HS-5 (cell line): ENCODE measurements around the gene GPR137B.

Source experiments
- DNase-seq: peaks from one replicate; pipeline ENCODE4 v3.0.0-alpha.2; 2012; ENCODE audit warnings: low read depth

The GPR137B gene

DNA sequence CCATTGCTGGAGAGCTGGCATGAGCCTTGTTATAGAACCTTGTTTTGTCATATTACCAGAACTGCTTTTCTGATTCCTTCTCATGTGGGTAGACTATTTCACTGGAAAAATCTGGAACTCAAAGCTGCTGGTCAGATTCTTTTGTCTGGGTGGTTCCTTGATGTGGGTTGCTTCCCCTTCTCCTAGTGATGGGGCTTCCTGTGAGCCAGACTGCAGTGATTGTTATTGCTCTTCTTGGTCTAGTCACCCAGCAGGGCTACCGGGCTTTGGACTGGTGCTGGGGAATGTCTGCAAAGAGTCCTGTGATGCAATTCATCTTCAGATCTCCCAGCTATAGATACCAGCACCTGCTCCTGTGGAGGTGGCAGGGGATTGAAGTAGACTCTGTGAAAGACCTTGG, 59.4 kb downstream of the GPR137B start:
- DNase-seq, result no peak

DNA sequence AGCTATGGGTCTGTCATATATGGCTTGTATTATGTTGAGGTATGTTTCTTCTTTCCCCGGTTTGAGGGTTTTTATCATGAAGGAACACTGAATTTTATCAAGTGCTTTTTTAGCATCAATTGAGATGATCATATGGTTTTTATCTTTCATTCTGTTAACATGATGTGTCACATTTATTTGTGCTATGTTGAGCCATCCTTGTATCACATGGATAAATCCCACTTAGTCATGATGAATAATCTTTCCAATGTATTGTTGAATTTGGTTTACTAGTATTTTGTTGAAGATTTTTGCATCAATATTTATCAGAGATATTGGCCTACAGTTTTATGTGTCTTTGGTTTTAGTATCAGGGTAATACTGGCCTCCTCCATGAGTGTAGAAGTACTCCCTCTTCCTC, 61.7 kb downstream of the GPR137B start:
- peak; percentile 32 for DNase-seq

DNA sequence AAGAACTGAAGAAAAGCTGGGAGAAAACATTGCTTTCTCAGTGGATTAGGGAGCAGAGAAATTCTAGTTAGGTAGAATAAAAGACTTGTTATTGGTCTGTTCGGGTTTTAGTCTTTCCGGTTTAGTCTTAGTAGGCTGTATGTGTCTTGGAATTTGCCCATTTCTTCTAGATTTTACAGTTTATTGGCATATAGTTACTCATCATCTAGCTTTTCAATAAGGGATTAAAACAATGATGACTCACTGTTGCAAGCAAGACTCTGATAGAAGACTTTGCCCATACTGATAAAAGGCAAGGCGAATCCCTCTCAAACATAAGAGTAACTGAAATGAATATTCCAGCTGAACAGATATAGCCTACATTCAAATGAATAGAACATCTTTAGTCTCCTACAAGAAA, 62.3 kb downstream of the GPR137B start:
- peak; percentile 49 for DNase-seq

DNA sequence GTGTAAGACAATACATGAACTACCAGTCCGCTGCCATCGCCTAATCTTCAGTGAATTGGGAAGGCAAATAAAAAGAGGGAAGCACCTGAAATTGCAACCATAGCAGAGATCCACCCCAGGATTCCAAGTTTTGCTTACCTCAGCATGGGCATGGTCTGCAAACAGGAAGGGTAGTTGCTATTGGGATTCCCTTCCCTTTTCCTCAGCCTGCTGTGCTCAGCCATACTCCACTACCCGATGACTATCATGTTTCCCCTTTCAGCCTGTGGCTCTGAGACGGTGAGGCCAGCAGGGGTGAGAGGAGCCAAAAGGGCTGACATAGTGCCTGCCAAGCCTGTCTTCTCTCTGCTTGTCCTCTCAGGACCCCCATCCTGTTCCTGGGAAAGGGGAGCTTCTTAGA, 64.2 kb downstream of the GPR137B start:
- DNase-seq, result no peak

DNA sequence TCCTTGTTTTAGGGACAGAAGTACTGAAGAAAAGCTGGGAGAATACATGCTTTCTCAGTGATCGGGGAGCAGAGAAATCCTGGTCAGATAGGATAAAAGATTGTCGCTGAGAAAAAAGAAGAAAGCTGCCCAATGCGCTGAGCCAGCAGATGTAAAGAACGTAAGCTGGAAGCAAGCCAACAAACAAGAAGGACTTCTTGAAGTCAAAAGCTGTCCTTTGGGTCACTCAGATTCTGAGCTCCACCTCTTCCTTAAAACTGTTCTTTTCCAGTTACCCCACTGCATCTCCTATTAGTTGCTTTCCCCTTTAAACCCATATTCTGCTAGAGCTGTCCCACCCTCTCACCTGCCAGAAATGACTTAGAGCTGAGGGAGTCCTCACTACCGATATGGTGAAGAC, 64.8 kb downstream of the GPR137B start:
- no peak for DNase-seq

DNA sequence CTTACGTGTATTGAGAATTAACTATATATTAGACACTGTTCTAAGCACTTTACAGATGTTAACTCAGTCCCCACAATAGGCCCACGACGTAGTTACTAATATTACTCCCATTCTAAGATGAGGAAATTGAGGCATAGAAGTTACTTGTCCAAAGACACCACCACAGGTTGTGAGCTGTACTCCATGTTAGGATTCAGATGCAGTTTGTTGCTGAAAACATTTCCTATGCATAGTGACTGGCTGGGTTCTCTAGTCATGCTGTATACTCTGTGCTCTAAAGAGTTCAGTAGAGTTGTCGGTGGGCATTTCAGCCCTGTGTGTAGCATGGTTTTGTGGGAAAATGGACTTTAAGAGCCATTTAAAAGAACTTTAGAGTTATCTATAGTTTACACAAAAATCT, 65.2 kb downstream of the GPR137B start:
- no peak for DNase-seq

DNA sequence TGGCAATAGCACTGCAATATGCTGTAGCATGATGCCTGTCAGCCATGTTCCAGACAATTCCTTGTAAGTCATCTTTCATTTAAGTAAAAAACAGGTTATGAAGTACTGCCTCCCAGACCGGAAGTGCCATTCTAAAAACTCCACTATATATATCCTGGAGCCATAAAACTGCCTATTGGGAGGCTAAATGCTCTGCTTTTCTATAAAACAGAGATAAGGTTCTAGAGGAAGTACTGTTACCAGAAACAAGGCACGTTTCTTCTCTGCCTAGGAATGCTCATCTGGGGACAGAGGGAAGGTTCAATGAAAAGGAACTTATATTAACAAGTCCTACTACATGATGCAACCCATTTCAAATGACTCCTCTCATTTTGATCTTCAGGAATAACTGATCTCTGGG, 66.8 kb downstream of the GPR137B start:
- DNase-seq, result no peak

DNA sequence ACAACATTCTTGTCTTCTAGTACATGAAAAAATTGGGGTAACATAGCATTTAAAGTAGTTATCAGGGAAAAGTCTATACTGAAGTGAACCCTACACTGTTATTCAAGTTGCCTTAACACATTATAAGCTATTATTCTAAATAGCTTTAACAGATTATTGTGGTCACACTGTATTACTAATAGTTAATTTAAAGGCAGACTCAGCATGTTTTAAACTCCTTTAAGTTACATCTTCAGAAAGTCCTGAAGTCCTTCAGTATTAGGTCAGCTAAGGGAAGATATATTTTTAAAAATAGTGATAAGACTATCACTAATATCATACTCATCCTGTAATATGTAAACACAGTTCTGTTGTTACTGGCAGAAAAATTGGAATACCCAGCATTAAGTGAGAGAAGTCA, 67.4 kb downstream of the GPR137B start:
- no peak for DNase-seq

GRCh38 chr1:236211815-236212214, 69.5 kb downstream of the GPR137B start:
- no peak for DNase-seq

DNA sequence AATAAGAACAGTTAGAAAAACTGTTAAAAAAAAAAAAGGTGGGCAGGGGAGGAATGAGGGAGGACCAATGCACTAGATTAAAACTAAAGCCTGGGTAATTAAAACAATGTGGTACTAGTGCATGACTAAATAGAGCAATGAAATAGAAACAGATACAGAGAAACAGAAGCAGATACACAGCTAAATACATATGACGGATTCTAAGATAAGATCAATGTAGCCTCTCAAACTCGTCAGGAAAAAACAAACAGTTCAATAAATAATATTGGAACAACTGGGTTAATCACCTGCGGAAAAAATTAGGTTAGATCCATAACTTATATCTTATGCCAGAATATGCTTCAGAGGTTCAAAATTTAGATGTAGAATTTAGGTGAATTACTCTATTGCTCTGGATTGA, 71.2 kb downstream of the GPR137B start:
- no peak for DNase-seq

DNA sequence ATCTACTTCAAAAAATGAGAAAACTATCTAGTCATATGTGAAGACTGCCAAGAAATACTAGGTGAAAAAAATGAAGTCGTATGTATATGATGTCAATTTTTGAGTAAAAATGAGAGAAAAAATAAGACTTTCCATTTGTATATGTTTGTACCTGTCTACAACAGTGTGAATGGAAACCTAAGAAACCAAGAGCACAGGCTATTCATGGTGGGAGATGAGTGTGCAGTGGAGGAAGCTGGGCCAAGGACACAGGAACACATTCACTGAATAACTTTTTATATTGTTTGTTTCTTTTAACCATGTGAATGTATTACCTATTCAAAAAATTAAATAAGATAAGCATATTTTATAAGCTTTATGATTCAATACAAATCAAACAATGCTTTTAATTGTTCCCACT, 72.4 kb downstream of the GPR137B start:
- DNase-seq, result no peak

DNA sequence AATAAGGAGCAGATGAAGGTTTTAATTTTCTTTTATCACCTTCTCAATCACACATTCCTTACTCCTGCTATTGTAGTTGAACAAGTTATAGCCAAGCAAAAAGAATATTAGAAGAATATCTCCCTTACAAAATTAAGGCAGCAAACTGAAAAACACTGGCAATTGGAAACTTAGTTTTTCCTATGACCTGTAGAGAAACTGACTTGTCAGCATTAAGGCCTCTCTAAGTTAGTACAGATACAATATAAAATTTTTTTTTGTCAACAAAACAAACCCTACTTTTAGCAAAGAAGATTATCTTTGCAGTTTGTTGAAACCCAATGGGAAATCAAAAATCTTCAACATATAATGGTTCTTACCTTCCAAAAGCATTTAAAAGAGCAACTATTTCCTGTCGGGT, 78.1 kb downstream of the GPR137B start:
- no peak for DNase-seq

GRCh38 chr1:236222632-236223031, 80.3 kb downstream of the GPR137B start:
- no peak for DNase-seq

- DNase-seq, result no peak
Measured at GRCh38 chr1:236228411-236228810, 86.1 kb downstream of the GPR137B start.

DNA sequence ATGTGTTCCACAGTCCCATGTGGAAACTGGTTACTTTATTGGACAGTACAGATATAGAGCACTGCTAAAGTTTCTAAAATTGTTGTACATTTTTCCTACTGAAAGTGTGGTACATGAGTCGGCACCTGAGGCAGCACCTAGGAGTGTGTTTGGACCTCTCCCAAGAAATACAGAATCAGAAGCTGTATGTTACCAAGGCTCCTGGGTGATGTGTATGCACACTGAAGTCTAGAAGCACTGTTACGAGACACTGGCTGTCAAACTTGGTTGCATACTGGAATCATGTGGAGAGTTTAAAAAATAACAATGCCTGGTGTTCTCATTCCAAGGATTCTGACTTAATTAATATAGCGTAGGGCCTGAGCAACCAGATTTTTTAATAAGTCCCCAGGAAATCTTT, 92.8 kb downstream of the GPR137B start:
- no peak for DNase-seq

DNA sequence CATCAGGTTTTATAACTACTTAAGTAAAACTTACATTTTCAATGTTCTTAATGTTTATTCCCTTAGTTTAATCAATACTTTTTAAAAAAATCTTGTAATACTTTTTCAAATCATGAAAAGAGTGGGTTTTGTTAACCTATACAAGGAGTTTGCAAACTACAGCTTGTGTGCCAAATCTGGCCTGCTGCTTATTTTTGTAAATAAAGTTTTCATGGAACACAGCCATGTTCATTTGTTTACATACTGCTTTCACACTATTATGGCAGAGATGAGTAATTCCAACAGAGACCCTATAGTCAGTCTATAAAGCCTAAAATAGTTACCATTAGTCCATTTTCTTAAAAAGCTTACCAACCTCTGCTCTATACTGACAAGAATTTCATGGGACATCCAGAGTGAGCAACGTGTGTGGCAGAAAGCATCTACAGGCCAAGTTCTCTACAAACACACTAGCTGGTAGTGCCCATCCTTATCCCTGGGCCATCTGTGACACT, 96.8 kb downstream of the GPR137B start:
- no peak for DNase-seq

DNA sequence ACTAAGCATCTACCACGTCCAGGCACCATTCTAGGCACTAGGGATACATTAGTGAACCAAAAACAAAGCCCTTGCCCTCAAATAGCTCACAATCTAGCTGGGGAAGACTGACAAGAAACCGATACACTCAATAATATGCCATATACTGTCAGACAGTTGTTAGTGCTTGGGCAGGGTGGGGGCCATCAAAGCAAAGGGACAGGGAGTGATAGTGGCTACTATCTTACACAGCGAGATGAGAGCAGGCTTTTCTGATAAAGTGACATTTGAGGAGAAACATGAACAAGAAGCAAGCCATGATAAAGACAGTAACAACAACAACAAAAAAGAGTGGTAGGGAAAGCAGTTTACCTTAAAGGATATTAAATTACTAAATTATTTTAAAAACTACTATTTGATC, 98.3 kb downstream of the GPR137B start:
- DNase-seq, result no peak

DNA sequence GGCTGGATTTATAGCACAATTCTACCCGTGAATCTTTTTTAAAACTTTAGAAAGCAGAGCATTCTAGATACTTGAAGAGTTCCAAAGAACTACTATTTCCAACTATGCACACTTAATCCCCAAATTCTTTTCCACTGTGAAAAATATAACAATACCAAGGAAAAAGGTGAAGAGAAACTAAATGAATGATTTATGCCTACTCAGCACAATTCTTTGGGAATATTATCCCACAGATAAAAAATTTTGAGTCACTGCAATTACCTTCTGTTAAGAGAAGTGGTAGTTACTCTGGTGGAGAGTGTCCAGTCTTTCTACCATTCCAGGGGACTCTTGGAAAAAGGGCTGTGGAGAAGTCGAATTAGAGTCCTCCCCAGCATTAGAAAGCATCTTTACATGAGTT, 100.2 kb downstream of the GPR137B start:
- no peak for DNase-seq

- no peak for DNase-seq
Measured at GRCh38 chr1:236247286-236247685, 104.9 kb downstream of the GPR137B start.

GRCh38 chr1:236251587-236251986, 109.2 kb downstream of the GPR137B start:
- no peak for DNase-seq

- DNase-seq, result no peak
Measured at GRCh38 chr1:236253119-236253518, 110.8 kb downstream of the GPR137B start.

DNA sequence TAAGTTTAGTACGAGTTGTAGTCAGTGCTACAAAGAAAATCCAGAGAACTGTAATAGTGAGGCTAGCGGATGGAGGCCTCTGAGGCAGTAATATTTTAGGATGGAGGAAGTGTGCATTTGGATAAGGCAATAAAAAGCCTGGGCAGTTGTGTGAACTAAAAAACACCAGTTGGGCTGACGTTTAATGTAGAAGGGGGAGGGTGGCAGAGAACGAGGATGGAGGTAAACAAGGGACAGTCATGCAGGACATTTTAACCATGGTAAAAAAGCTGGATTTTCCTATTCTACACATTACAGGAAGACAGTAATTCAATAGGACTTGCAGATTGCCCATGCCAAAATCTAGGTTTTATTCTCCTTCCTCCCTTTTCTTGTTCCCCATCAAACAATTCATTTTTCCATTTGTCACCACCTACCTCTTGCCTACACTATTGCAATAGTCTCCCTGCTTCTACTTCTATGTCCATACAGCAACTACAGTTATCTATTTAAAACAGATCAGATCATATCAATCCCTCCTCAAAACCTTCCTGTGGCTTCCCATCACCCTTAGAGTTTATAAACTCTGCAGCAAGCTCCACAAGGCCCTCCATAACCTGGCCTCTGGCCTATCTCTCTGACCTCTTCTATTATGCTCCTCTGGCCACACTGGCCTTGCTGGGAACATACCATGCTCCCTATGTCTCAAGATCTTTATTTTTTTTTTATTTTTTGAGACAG, 111.7 kb downstream of the GPR137B start:
- DNase-seq, result no peak

DNA sequence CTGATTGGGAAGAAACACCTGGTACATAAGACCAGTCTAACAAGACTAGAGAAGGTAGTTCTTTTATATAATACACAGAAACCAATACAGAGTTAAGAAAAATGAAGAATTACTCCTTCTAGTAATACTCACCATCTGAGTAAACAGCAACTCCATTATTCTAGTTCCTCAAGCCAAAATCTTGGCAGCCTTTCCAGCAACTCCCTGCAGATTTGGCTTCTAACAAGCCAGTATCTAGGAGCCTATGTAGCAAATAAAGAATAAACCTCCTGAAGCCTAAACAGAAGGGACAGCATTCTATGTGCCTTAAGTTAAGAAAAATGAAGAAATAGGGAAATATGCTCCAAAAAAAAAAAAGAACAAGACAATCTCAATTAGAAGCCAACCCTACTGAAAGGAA, 114.9 kb downstream of the GPR137B start:
- no peak for DNase-seq

GRCh38 chr1:236258114-236258622, 115.8 kb downstream of the GPR137B start:
- DNase-seq, result no peak
